Duodenal mucosa (tissue), 2 donors: ENCODE results near the gene SPCS1.

Experiments used
- H3K27ac ChIP-seq: one replicate; pipeline ENCODE4 v1.7.0; 2013; ENCODE audit warnings: low read depth, low read length
- H3K27me3 ChIP-seq, 2 donors: one replicate each; pipeline ENCODE4 v1.7.0; 2013; ENCODE audit warnings: low read length in 2 of 2, control low read depth in 1 of 2; ENCODE audit not compliant: insufficient read depth in 2 of 2, control insufficient read depth in 1 of 2
- H3K36me3 ChIP-seq, 2 donors: one replicate each; pipeline ENCODE4 v1.7.0; 2013; ENCODE audit warnings: low read length in 2 of 2, control low read depth in 1 of 2; ENCODE audit not compliant: insufficient read depth in 2 of 2, control insufficient read depth in 1 of 2
- H3K4me1 ChIP-seq, 2 donors: one replicate each; pipeline ENCODE4 v1.7.0; 2013; ENCODE audit warnings: low read length in 2 of 2, control low read depth in 1 of 2; ENCODE audit not compliant: insufficient read depth in 2 of 2, control insufficient read depth in 1 of 2
- H3K4me3 ChIP-seq, 2 donors: one replicate each; pipeline ENCODE4 v1.7.0; 2013; ENCODE audit warnings: low read length in 2 of 2, low read depth in 1 of 2
- H3K9ac ChIP-seq, 2 donors: one replicate each; pipeline ENCODE4 v1.7.0; 2013; ENCODE audit warnings: low read length in 2 of 2, low read depth in 1 of 2
- H3K9me3 ChIP-seq, 2 donors: one replicate each; pipeline ENCODE4 v1.7.0; 2013; ENCODE audit warnings: low read length in 2 of 2, control low read depth in 1 of 2; ENCODE audit not compliant: control insufficient read depth in 1 of 2

Gene SPCS1

DNA sequence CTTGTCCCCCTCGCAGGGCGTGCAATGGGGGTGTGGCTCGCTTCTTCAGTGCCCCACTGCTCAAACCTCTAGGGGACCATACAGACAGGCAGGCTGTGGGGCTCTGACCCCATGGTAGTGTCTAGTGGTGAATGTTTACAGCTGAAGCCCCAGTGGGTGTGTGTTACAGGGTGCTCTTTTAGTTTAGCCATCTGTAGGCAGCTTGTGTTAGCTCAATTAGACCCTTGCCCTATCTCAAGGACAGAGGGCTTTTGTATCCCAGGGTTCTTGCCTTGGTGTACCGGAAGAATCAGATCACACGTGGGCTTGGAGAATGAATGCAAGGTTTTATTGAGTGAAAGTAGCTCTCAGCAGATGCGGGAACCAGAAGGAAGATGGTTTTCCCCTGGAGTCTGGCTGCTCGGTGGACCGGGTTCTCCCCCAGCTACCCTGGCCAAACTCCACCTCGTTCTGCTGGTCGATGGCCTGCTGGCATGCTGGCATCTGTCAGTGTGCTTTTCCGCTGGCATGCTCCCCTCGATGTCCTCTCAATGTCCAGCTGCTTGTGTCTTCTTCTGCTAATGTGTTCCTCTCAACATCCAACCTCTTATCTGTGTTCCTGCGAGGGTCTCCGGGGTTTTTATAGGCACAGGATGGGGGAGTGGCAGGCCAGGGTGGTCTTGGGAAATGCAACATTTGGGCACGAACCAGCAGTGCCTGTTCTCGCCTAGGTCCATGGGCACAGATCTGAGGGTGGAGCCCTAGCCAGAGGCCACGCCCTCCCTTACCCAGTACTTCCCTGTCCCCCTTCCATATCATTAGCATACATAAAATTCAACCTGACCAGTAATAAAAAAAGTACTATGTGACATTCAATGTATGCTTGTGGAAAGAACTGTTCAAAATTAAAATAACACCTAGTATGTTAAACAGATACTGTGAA lies 6.6 kb downstream of the SPCS1 start:
- Histone ChIP-seq H3K27me3 (no peaks in the 10 kb centered on the region), H3K9me3 (no peaks in the 10 kb centered on the region), H3K27ac (no peak overlapping the region), H3K4me1 (peaks cover 4 to 7% of the 10 kb centered on the region in 2 donors), H3K36me3 (peaks cover 0 to 12% of the 10 kb centered on the region in 2 donors), H3K9ac (no peak overlapping the region), H3K4me3 (no peak overlapping the region)

DNA sequence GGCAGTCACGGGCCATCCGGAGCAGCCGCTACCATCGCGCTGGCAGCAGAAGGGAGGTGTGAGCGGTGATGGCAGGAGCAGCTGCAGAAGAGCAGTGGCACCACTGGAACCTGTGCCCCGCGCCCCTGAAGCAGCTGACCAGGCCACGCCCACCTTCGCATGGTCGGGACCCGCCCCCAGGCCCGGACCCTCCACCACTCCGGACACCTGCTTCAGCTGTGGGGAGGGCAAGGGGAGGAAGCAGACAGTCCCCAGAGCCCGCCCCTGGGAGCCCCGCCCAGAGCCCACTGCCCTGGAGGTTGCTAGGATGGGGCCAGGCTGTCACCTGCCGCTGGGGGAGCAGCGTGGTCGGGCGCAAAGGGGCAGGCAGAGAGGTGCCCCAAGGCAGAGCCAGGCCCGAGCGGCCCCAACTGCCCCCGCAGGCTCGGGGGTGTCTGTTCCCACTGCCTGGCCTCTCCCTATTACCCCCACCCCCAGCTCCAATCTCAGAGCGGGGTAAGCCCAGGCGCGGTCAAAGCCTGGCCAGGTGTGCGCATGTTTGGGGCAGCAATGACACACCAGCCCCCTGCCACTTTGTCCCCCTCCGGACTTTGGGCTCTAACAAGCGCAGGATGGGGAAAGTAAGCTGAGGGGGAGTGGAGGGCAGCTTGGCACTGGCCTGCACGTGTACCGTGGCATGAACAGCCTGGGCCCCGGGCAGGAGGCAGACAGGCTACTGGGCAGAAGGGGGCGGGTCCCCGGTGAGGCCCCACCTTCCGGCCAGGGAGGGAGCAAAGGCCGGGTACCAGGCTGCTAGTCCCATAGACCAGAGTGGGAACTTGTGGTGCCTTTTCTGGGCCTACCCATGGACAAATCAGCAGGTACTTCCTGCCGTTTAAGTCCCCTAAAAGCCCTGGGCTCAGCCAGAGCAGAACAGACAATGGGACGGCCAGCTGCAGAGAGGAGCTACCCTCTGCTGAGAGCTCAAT lies 8.7 kb downstream of the SPCS1 start:
- H3K27me3 ChIP-seq = no peaks in the 10 kb centered on the region
- no peak overlapping the region for H3K27ac ChIP-seq
- H3K9me3 ChIP-seq = no peaks in the 10 kb centered on the region
- peak overlapping the region; percentile 41 to 62 for H3K4me3 ChIP-seq
- peak overlapping the region in 1 of 2 donors; percentile 47 for H3K9ac ChIP-seq
- H3K36me3 ChIP-seq = peaks cover 0 to 5% of the 10 kb centered on the region in 2 donors
- no peaks in the 10 kb centered on the region for H3K4me1 ChIP-seq

DNA sequence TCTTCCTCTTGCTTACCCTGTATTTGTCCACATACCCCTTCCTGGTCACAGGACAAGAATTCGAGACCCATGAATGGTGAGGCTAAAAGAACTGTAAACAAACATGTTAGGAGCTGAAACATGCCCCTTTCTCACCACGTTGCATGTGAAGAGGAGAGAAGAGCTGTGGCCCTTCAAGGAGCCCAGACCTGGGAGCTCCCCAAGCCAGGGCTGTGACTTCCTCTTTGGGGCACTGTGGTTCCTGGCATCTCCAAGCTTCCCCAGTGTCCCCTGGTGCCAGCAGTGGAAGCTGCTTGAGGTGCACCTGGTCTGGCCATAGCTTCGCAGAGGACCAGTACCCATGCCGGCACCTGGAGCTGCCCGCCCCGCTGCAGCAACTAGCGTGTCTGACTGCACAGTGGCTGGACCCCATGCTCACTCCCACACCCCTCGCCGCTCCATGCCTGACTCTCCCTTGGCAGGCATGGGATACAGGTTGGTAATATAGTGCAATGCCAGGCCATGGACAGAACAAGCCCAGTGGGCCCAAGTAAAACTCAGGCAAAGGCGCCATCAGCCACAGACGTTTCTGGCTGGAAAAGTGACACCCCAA lies 9.9 kb downstream of the SPCS1 start:
- H3K27ac ChIP-seq = no peak overlapping the region
- H3K9ac ChIP-seq = no peak overlapping the region

DNA sequence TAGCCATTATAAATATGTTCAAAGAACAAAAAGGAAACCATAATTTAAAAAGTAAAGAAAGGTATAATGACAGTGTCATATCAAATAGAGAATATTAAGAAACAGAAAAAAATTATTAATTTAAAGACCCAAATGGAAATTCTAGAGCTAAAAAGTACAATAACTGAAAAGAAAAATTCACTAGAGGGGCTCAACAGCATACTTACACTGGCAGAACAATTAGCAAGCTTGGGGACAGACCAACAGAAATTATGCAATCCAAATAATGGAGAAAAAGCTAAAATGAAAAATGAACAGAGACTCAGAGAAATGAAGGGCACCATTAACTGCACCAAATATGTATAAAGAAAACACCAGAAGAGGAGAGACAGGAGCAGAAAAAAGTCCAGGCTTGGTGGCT lies 13.7 kb downstream of the SPCS1 start:
- Histone ChIP-seq H3K27ac (no peak overlapping the region), H3K4me3 (no peak overlapping the region), H3K4me1 (peaks cover 0 to 10% of the 10 kb centered on the region in 2 donors)

More for the DNA sequence above, 9.9 kb downstream of the SPCS1 start:
- peaks cover 0 to 7% of the 10 kb centered on the region in 2 donors for H3K4me1 ChIP-seq
- no peak overlapping the region for H3K4me3 ChIP-seq
- H3K36me3 ChIP-seq = peaks cover 0 to 5% of the 10 kb centered on the region in 2 donors
- H3K9me3 ChIP-seq = no peaks in the 10 kb centered on the region
- H3K27me3 ChIP-seq = no peaks in the 10 kb centered on the region

DNA sequence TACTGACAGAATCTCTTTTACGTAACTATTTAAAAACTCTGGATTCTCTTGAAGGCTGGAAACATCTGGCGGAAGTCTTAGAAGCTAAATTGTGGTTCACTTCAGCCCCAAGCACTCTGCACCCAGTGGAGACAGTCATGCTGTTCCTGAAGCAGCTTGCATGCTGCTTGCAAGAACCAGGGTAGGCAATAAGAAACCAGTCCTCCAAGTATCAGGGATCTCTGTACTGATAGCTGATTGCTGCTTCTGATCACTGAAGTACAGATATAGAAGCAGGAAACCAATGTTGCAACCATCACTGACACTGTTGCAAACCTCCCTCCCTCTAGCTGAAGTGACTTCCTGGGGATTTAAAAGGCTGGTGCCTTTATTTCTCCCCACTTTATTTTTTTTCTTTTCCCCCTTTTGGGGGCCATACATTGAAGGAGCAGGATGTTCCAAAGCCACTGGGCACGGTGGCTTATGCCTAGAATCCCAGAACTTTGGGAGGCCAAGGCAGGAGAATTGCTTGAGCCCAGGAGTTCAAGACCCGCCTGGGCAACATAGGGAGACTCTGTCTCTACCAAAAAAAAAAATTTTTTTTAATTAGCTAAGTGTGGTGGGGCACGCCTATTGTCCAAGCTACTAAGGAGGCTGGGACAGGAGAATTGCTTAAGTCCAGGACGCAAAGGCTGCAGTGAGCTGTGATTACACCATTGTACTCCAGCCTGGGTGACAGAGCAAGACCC lies 15.3 kb downstream of the SPCS1 start:
- H3K27ac ChIP-seq = no peak overlapping the region
- H3K9ac ChIP-seq = no peak overlapping the region

More for the DNA sequence above, 13.7 kb downstream of the SPCS1 start:
- peaks cover 0 to 5% of the 10 kb centered on the region in 2 donors for H3K36me3 ChIP-seq
- H3K27me3 ChIP-seq = no peaks in the 10 kb centered on the region
- no peak overlapping the region for H3K9ac ChIP-seq
- H3K9me3 ChIP-seq = no peaks in the 10 kb centered on the region

DNA sequence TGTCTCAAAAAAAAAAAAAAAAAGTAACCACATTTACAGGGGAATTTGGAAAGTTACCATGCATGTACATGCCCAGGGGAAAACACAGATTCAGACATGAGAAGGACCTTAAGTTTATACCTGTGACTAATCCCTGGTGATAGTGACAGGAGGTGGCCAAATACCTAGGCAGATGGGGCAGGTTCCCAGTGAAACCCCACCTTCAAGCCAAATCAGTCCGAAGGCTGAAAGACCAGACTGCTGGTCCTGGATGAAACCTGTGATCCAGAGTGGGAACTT lies 15.8 kb downstream of the SPCS1 start:
- Histone ChIP-seq H3K4me1 (peaks cover 0 to 10% of the 10 kb centered on the region in 2 donors), H3K4me3 (no peak overlapping the region), H3K27ac (no peak overlapping the region), H3K9me3 (no peaks in the 10 kb centered on the region), H3K9ac (no peak overlapping the region), H3K36me3 (peaks cover 0 to 5% of the 10 kb centered on the region in 2 donors), H3K27me3 (no peaks in the 10 kb centered on the region)

More for the DNA sequence above, 15.3 kb downstream of the SPCS1 start:
- H3K9me3 ChIP-seq = no peaks in the 10 kb centered on the region
- H3K4me3 ChIP-seq = peak overlapping the region in 1 of 2 donors; percentile 8
- peaks cover 0 to 10% of the 10 kb centered on the region in 2 donors for H3K4me1 ChIP-seq
- no peaks in the 10 kb centered on the region for H3K27me3 ChIP-seq
- peaks cover 0 to 5% of the 10 kb centered on the region in 2 donors for H3K36me3 ChIP-seq

DNA sequence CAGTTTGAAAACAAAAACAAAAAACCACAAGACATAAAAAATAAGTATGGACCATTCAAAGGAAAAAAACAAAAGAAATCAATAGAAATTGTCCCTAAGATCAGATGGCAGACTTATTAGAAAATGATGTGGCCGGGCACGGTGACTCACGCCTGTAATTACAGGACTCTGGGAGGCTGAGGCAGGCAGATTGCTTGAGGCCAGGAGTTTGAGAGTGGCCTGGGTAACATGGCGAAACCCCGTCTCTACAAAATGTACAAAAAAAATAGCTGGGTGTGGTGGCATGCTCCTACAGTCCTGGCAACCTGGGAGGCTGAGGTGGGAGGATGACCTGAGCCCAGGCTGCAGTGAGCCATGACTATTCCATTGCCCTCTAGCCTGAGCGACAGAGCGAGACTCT lies 16.6 kb downstream of the SPCS1 start:
- Histone ChIP-seq H3K9me3 (no peaks in the 10 kb centered on the region), H3K4me1 (peaks cover 0 to 10% of the 10 kb centered on the region in 2 donors), H3K36me3 (peaks cover 0 to 5% of the 10 kb centered on the region in 2 donors), H3K9ac (no peak overlapping the region), H3K27me3 (no peaks in the 10 kb centered on the region), H3K27ac (no peak overlapping the region), H3K4me3 (no peak overlapping the region)

DNA sequence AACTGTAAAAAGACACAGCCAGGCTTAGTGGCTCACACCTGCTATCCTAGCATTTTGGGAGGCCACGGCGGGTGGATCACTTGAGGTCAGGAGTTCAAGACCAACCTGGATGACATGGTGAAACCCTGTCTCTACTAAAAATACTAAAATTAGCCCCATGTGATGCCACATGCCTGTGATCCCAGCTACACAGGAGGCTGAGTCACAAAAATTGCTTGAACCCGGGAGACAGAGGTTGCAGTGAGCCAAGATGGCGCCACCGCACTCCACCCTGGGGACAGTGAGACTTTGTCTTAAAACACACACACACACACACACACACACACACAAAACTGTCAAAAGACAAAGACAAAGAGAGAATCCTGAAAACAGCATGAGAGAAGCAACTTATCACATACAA lies 18.0 kb downstream of the SPCS1 start:
- peaks cover 0 to under 1% of the 10 kb centered on the region in 2 donors for H3K36me3 ChIP-seq
- no peaks in the 10 kb centered on the region for H3K9me3 ChIP-seq
- H3K4me3 ChIP-seq = no peak overlapping the region
- no peaks in the 10 kb centered on the region for H3K27me3 ChIP-seq
- H3K9ac ChIP-seq = no peak overlapping the region
- no peak overlapping the region for H3K27ac ChIP-seq
- H3K4me1 ChIP-seq = peaks cover 0 to 10% of the 10 kb centered on the region in 2 donors

DNA sequence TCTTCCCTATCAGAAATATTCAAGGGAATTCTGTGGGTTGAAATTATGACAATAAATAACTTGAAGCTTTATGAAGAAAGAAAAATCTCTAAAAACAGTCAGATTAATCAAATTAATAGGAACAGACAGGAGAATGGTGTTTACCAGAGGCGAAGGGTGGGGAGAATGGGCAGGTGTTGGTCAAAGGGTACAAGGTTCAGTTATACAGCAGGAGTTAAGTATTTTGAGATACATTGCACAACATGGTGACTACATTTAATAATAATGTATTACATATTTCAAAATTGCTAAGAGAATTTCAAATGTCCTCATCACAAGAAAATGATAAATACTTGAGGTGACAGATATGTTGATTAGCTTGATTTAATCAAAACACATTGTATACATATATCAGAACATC lies 18.6 kb downstream of the SPCS1 start:
- H3K36me3 ChIP-seq = no peaks in the 10 kb centered on the region
- H3K4me3 ChIP-seq = no peak overlapping the region
- H3K9ac ChIP-seq = no peak overlapping the region
- no peaks in the 10 kb centered on the region for H3K27me3 ChIP-seq
- no peaks in the 10 kb centered on the region for H3K9me3 ChIP-seq
- no peak overlapping the region for H3K27ac ChIP-seq
- H3K4me1 ChIP-seq = peaks cover 0 to 10% of the 10 kb centered on the region in 2 donors
